GM19452 (cell line): ENCODE measurements around the gene MGARP.
"Not testable (repeated sequence)": the region's sequence is repeated elsewhere in the genome, so short reads cannot be mapped to it uniquely, and the experiment has no call there.

ENCODE experiments used
- ATAC-seq: cut with Tn5 transposase; IDR thresholded peaks from one replicate; pipeline ENCODE4 v1.9.1; 2021; ENCODE audit not compliant: unreplicated experiment

MGARP gene

DNA sequence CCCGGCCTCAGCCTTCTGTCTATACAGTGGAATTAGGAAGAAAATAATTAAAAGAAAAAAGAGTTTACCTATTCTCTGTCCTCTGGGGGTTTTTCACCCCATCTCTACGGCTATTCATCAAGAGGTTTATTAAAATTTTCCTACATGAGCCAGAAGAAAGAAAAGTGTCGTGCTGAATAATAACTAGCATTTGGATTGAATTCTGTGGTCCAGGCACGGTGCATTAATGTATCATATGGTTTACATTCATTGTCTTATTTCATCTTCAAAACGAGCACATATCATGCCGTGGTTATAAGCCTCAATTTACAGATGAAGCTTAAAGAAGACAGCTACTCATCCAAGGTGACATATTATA lies 15.9 kb upstream of the MGARP start:
- ATAC-seq = no peak

DNA sequence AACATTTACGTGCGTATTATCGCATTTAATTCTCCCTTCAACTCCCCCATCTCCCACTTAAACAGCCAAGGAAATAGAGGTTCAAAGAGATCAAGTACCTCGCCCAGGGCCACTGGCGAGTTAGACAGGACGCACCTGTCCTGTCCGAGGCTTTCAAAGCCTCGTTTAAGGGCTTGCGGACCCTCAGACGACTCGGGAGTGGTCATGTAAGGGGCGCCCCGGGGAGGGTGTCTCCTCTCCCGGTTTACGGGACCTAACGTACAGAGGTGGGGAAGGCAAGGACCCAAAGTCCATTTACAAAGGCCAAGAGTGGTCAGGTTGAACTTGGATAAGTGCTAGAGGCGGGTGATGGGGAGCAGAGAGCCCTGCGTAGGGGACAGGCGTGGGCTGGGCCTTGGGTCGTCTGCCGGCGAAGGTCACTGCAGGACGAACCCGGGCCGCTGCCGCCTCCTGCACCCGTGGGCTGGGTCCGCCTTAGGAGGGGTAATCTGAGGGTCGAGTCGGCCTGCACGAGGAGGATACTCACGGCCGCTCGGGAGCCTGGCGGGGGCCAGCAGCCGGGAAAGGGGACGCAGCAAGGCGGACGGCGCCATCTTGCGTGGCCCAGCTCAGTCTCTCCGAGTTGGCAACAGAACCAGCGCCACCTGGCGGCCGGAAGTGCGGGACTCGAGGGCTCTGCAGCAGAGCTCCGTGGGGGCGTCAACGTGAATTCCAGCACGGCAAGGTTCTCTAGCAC lies 15.3 kb upstream of the MGARP start:
- ATAC-seq = peak; percentile 94

DNA sequence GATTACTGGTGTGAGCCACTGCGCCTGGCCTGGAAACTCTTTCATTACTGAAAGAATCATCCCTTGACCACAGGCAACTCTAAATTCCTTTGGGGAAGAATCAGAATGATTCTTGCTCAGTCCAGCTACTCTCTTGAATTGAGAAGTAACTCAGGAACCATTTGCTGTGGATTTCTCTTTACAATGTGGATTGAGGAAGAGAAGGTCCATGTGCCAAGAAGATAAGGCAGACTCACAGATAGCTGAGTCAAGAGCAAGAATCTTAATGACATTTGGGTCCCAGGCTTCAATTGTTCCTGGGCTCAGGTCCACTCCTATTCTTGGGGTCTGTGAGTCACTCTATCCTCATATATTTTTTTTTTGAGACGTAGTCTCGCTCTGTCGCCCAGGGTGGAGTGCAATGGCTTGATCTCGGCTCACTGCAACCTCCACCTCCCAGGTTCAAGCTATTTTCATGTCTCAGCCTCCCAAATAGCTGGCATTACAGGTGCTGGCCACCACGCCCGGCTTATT lies 6.2 kb upstream of the MGARP start:
- ATAC-seq = no peak

DNA sequence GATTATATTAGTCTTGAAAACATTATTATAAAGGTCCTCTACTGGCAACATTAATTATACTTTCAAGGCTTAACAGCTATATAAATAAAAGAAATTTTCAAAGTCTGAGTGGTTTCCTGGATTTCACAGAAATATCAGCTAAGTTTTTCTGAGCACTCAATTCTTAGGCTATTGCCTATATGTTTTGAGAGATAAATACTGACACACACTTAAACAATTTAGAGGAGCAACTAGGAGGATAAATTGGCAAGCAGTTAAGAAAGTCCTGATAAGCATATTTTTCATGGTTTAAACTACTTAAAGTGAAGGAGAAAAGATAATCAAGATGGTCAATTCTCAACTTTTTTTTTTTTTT lies 2.7 kb upstream of the MGARP start:
- ATAC-seq = no peak

DNA sequence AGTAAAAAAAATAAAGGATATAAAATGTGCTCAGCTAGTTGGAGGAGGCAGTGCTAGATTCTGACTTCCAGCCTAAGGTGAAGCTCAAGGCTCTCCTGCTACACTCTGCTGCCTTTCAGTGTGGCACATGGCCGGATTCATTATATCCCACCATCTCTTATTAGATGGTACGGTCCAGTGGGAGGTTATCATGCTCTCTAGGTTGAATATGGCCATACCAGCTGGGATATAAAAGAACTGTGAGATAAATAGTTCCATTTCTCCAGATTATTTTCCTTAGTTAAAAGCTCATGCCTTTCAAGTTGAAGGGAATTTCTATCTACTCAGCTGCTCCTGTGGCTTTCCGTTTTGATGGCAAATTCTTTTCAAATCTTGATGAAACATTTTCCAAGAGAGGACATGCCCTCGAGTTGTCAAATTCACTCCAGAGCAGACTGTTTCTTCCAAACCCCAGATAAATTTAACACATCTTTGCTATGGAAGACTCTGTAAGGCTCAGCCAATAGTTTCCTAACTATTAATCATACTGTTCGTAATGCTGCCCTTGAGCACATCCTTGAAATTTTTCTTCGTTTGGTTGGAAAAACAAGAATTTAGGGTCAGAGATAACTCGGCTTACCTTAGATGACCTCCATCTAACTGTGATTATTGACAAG lies 2.2 kb upstream of the MGARP start:
- no peak for ATAC-seq

DNA sequence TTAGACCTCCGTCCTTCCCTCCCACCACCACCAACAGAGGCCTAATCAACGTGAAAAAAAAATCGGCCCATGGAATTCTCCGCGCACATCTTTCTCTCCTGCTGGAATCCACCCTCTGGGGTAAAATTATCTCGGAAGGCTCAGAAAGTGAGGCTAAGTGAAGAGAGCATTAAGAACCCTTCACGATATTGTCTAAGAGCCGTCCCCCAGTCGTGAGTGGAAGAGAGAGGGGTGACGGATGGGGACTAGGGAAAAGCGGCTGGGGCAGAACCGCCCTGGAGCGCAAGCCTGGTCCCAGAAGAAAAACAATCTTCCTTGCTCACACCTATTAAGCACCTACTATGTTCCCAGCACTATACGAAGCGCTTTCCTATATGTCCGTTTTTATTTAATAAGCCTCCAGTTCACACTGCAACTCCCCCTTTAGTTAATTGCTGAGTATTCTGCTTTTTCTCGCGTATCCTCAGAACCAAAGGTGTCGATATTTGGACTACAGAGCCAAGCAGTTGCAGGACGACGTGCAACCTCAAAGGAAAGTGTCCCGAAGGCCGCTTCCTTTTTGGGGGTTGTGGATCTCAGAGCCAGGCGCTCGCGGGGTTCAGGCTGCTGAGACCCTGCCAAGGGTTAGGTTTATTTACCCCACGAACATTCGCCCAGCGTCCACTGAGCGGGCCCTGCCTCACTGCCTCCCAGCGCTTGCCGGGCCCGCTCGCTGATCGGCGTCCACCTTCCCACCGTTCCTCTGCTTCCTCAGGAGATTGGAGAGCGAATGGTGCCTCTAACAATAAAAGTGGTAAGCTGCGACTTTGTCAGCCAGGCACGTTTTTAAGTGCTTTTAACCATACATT lies 889 bp downstream of the MGARP start:
- ATAC-seq = no peak

DNA sequence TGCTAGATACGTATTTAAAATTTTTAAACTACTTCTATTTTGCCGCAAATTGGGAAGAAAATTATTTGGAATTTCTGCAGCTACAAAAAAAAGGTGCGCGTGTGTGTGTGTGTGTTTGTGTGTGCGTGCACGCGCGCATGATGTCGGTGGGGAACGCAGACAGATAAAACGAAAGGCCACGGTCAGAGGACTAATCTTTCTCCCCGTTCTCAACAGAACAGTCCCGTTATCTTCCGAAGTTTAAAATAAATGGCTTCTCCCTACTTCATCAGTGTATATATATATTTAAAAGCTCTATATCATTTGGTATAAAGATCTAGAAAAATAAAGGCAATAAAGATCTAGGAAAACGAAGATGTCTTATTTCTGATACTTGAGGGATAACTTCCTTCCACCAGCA lies 1.5 kb downstream of the MGARP start:
- no peak for ATAC-seq

DNA sequence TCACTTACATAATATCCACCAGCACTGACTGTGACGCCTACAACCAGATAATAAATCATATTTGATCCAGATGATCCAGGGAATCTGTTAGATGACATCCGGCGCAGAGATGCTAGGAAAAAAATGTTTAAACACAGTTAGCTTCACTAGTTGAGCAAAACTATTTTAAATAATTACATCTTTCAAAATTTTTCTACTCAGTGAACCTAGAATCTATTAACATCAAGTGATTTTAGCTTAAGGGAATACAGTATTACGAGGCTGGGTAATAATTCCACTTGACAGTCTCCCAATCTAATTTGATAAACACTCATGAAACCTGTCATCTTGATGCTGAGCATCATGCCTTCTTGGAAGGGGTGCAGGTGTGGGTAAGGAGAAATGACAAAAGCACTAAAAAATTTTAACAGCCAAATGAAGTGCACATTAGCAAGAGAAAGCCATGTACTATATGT lies 4.7 kb downstream of the MGARP start:
- ATAC-seq = no peak

DNA sequence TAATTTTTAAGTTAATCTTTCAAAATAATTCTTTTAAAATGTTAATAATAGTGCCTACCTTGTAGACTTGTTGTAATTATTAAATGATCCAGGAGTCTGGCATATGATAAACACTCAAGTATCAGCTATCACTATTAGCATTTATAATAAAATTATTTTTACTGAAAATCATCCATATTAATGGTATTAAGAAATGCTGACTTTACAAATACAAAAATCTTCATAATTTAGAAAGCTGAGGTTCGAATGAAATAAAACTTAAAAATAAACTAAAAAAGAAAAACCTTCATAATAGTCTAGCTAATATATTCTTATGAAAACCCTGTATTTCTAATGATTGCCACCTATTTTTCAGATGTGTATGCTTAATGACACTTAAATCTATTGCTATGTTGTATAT lies 5.2 kb downstream of the MGARP start:
- no peak for ATAC-seq

DNA sequence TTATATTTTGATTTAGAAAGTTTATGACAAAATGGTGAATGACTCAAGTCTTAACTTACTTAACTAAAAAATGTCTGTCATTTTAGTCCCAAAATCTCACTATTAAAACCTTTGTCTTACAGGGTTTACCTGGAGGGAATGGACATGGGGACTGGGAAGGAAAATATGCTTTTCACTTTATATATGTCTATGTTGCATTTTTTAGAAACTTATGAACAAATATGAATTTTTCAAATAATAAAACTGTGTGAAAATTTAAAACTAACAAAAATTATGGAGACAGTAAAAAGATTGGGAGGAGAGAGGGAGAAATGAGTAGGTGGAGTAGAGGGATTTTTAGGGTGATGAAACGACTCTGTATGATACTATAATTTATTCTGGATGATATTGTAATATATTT lies 6.2 kb downstream of the MGARP start:
- ATAC-seq = no peak

DNA sequence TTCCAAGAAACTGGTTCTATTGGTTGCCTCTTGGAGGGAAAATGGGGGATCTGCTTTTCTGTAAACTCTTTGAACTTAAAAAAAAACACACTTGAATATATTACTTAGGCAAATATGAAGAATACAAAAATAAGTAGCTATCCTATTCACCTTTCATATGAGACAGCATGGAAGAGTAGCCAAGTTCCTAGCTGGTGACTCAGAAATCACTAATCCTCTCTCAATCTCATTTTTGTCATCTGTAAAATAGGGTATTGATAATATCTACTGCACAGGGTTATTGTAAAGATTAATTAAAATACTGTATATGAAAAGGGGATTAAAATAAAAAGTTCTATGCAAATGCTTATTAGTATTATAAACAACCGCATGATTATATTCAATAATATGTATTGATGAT lies 12.7 kb downstream of the MGARP start:
- ATAC-seq = no peak

DNA sequence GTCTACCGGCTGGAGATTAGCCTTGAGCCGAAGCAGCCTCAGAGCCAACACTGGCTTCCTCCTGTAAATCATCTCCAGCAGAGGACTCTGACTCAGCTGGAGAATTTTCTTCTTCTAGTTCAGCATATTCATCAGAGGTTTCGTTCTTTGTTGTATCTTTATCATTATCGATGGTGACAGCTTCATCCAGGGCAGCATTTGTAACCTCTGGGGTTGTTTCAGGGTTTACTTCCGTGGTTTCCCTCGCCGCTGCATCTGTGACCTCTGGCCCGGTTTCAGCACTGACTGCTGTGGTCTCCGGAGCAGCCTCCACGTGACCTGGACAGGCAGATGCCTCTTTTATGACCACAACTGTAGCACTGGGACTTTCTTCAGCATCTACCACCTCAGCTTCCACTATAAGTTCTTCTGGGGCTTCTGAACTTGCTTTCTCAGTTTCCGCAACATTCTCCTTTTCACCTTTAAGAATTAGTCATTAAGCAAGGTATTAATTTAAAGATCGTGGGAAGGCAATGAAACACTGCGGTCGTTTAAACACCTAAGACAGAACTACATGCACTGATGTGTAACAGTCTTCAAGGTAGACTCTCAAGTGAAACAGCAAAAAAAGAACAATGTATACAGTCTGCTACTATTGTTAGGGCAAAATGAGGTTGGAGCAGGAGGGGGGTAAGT lies 13.3 kb downstream of the MGARP start:
- peak; percentile 96 for ATAC-seq

DNA sequence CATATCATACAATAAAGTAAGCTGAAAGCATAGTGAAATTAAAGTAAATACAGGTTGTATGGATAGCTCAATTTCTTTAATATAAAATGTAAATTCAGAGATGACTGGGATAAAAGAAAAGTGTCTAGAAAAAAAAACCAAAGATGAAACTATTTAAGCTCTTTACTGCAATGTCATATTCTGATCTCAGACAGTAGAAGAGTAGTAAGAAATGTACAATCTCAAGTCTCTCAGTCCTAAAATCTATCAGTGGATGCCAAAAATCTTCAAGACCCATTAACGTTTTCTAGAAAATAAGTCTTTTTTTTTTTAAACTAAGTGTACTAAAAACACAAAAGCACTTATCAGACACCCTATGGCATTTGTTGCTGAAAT lies 13.8 kb downstream of the MGARP start:
- ATAC-seq = peak; percentile 2

DNA sequence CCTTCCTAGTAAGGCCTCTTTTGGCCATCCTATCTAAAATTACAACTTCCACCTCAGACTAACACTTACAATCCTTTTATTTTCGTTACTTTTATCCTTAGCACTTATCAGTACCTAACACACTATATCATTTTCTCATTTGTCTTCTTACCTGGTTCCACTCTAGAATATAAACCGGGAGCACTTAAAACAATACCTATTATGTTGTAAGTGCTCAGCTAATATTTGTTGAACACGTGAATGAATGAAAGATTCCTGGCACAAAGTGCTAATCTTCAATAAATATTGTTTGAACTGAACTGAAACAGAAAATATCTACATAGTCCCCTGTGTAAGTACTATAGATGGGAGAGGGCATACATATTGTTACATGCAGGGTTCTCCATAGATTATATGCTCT lies 14.4 kb downstream of the MGARP start:
- ATAC-seq = no peak

DNA sequence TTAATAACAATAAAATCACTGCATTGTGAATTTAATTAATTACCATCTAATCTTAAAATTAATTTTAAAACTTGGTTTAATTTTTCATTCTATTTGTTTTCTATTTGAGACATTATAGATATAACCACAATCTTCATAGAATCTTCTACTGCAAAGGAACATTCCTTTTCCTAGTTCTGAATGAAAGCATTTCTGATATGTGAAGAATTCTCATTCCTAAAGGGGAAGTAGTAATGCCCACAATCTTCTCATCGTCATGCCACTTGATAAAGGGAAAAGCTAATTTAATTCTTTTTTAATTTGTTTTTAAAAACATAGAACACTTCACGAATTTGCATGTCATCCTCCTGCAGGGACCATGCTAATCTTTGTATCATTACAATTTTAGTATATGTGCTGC lies 23.7 kb downstream of the MGARP start:
- ATAC-seq = no peak

DNA sequence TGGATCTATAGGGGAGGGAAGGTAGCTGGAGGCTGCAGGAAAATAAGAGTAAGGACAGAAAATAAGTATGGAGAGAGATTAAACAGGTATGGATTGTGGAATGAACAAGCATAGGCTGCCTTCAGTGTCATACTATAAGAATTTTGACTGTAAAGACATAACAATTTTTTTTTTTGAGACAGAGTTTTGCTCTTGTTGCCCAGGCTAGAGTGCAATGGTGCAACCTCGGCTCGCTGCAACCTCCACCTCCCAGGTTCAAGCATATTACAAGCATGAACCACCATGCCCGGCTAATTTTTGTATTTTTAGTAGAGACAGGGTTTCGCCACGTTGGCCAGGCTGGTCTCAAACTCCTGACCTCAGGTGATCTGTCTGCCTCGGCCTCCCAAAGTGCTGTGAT lies 24.4 kb downstream of the MGARP start:
- not testable (repeated sequence) for ATAC-seq

DNA sequence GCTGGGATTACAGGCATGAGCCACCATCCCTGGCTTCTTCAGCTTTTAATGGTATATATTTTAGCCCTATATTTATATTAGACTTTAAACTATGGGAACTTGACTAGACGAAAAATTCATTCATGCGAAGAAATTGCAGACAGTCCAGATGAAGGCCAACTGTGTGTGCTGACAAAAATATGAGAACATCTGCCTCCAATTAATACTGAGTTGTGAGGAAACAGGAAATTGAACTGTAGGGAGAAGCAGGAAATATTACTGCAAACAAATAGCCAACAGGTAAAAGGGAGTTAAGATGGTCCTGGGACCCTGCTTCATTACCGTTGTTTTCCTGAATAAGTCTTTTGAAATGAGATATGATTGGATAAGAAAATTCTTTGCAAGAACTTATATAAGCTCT lies 26.3 kb downstream of the MGARP start:
- no peak for ATAC-seq

DNA sequence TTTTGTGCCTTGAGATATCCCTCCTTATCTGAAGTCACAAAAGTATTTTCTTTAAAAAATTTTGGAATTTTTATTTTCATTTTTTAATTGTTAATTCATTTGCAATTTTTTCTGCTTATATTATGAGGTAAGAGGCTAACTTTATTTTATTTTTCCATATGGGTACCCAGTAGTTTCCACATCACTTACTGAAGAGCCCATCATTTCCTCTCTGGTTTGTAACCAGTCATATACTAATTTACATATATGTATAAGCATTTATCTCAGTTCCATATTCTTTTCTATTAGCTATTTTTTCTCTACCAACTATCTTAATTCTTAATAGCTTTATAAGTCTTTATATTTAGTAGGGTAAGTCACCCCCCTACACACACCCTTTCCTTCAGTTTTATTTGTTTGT lies 27.0 kb downstream of the MGARP start:
- ATAC-seq = no peak

DNA sequence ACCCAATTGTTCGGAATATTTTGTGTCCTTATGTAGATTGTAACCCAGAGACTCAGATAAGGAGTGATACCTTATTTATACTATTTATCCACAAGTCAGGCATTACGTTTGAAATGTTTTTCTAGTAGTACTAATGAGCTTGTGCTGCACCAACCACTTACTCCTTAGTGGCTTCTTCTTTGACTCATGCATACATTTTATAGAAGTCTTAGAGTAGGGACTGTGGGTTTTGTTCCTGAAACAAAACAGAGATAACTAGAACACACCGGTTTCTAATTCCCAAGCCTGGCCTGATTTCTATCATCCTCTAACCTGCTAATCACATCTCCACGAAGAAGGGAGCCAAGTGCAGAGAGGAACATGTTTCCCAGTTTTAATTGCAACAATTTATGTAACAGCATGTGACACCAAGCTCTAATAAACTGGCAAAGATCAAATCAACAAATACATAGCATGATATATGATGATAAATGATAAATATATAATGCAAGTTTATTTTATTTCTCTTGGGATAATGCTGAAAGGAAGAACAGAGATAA lies 32.3 kb downstream of the MGARP start:
- ATAC-seq = no peak

DNA sequence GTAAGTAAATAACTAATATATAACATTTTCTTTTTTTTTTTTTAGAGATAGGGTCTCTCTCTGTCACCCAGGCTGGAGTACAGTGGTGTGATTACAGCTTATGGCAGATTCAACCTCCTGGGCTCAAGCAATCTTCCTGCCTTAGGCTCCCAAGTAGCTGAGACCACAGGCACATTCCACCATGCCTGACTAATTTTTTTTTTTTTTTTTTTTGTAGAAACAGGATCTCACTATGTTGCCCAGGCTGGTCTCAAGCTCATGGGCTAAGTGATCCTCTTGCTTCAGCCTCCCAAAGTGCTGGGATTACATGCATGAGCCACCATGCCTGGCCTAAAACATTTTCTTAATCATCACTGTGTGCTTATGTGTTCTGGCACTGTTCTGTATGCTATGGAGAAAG lies 32.8 kb downstream of the MGARP start:
- ATAC-seq = no peak

DNA sequence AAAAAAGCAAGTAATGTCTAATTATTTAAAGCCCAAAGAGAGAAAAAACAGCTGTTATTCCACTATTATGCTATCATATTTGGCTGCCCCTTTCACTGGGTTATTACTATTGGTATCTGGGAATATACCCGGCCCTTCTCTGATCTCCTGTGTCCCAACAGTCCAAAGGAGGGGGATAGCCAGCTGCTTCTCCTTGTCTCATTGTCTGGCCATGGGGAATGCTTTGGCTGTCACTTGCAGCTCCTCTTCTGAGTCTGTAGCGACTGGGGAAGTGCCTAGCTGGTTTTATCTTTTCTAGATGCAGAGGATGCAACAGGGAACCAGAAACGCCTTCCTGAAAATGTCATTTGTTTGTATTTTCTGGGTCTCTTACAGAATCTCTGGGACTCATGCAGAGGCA lies 33.9 kb downstream of the MGARP start:
- no peak for ATAC-seq
